ENCODE measurements around the gene ANAPC2. TPM values are rescaled to one million over a fixed set of nuclear protein-coding genes. Genes with fewer than 3 reads are reported as not detected.
A peak's percentile ranks its signal among the peaks of the same experiment; 100 is the strongest.

Gene ANAPC2
- total RNA-seq, 1 experiment from 2014 or later, result 46.0 TPM

GRCh38 chr9:137169896-137170358 is 18.4 kb downstream of the ANAPC2 start, which contains the start of gene LRRC26:
TSS of gene LRRC26 (minus strand) at chr9:137170051. CDS start at chr9:137169943, 108 bp downstream.
- BruUV-seq (replicated peaks), result no TSS peak
- Histone ChIP-seq H3K27me3 (ENCODE audit: control insufficient read depth, insufficient read depth, low read length) (no peaks in the 10 kb centered on the region), H3K27ac (ENCODE audit: low read length) (no peak within 1 kb of the TSS), H3K9me3 (ENCODE audit: control insufficient read depth, insufficient read depth, low read depth, low read length) (no peaks in the 10 kb centered on the region), H3K4me3 (ENCODE audit: low read depth in 2 of 2, low read length in 2 of 2) (peak within 1 kb of the TSS; percentile 37 to 42), H3K4me1 (ENCODE audit: control insufficient read depth, insufficient read depth, low read length) (peaks cover 6% of the 10 kb centered on the region), H3K36me3 (ENCODE audit: control insufficient read depth, insufficient read depth, low read length) (no peaks in the 10 kb centered on the region)
- ATAC-seq (no peak), DNase-seq (ENCODE audit: low read depth, low spot score) (no peak)
- no peak for TF ChIP-seq CTCF (IDR thresholded peaks at IDR 0.05)
- no peak for TF ChIP-seq REST (IDR thresholded peaks at IDR 0.05; ENCODE audit: insufficient read depth in 1 of 2, low read depth in 2 of 2, low read length in 1 of 2)
- no peak for TF ChIP-seq TCF7L2 (IDR thresholded peaks at IDR 0.05; ENCODE audit: low read depth, low read length)
- TF ChIP-seq POLR2AphosphoS5 (IDR thresholded peaks at IDR 0.05; ENCODE audit: low read depth, low read length), result no peak
- TF ChIP-seq SIN3A (IDR thresholded peaks at IDR 0.05; ENCODE audit: borderline replicate concordance, insufficient read depth, low read depth, low read length), result no peak
- CTCF ChIA-PET, result no interaction called here
- in situ Hi-C loops (cut with HindIII; ENCODE audit: low pct_unique_long_range_greater_than_20kb, low sequenced_read_pairs), result no loop called here
- intact Hi-C loops (cut with micrococcal nuclease; ENCODE audit: unreplicated experiment), result no loop called here
- POLR2A ChIA-PET, result no interaction called here

GRCh38 chr9:137168904-137169856 is 19.2 kb downstream of the ANAPC2 start:
- CTCF ChIA-PET, result no interaction called here

More at GRCh38 chr9:137168904-137169856, 19.2 kb downstream of the ANAPC2 start:
- no TSS peak for BruUV-seq (replicated peaks)
- ATAC-seq (peak; percentile 72), DNase-seq (ENCODE audit: low read depth, low spot score) (no peak)
- Histone ChIP-seq H3K4me1 (ENCODE audit: control insufficient read depth, insufficient read depth, low read length) (peaks cover 6% of the 10 kb centered on the region), H3K27ac (ENCODE audit: low read length) (no peak overlapping the region), H3K4me3 (ENCODE audit: low read depth in 2 of 2, low read length in 2 of 2) (peak overlapping the region; percentile 37 to 48), H3K36me3 (ENCODE audit: control insufficient read depth, insufficient read depth, low read length) (no peaks in the 10 kb centered on the region), H3K27me3 (ENCODE audit: control insufficient read depth, insufficient read depth, low read length) (no peaks in the 10 kb centered on the region), H3K9me3 (ENCODE audit: control insufficient read depth, insufficient read depth, low read depth, low read length) (no peaks in the 10 kb centered on the region)
- intact Hi-C loops (cut with micrococcal nuclease; ENCODE audit: unreplicated experiment), result no loop called here
- POLR2A ChIA-PET, result no interaction called here
- TF ChIP-seq CTCF (IDR thresholded peaks at IDR 0.05) (no peak), REST (IDR thresholded peaks at IDR 0.05; ENCODE audit: insufficient read depth in 1 of 2, low read depth in 2 of 2, low read length in 1 of 2) (peak in 1 of 2 experiments; percentile 51; a peak in 1 of 4 replicates), SIN3A (IDR thresholded peaks at IDR 0.05; ENCODE audit: borderline replicate concordance, insufficient read depth, low read depth, low read length) (no peak)
- in situ Hi-C loops (cut with HindIII; ENCODE audit: low pct_unique_long_range_greater_than_20kb, low sequenced_read_pairs), result no loop called here

Measured in Panc1 (cell line).